HepG2 (cell line): ENCODE results near the gene SNAI1. TPM values are rescaled to one million over a fixed set of nuclear protein-coding genes. Genes with fewer than 3 reads are reported as not detected.

ENCODE experiments used
- BORCS8-MEF2B ChIP-seq: sonication (generic); formaldehyde crosslinking; IDR thresholded peaks from 2 replicates; pipeline ENCODE4 v1.8.0; 2022; ENCODE audit warnings: mild to moderate bottlenecking, missing genetic modification reagents
- FOXC1 ChIP-seq: sonication (generic); formaldehyde crosslinking; IDR thresholded peaks from 2 replicates; pipeline ENCODE4 v1.8.0; 2022; ENCODE audit warnings: mild to moderate bottlenecking, missing genetic modification reagents, borderline replicate concordance
- HIVEP1 ChIP-seq: sonication (generic); formaldehyde crosslinking; IDR thresholded peaks from 2 replicates; pipeline ENCODE4 v1.4.0; 2020; ENCODE audit warnings: mild to moderate bottlenecking, missing genetic modification reagents
- HNRNPL ChIP-seq: fragments of 200-400 bp; formaldehyde crosslinking; IDR thresholded peaks from 2 replicates; pipeline ENCODE4 v1.6.1; 2017; ENCODE audit warnings: mild to moderate bottlenecking, low read depth, low read length
- MAFF ChIP-seq: IDR thresholded peaks from 2 replicates; pipeline ENCODE4 v1.6.1; 2011; ENCODE audit warnings: low read depth, low read length, improper control_type of control experiment
- PITX1 ChIP-seq: sonication (generic); formaldehyde crosslinking; IDR thresholded peaks from 2 replicates; pipeline ENCODE4 v1.5.1; 2020; ENCODE audit warnings: mild to moderate bottlenecking, missing genetic modification reagents
- SRY ChIP-seq: sonication (generic); formaldehyde crosslinking; IDR thresholded peaks from 2 replicates; pipeline ENCODE4 v1.8.0; 2022; ENCODE audit warnings: mild to moderate bottlenecking, missing genetic modification reagents
- U2AF1 ChIP-seq: fragments of 200-400 bp; formaldehyde crosslinking; optimal IDR thresholded peaks from 2 replicates; pipeline ENCODE3; 2017; ENCODE audit warnings: mild to moderate bottlenecking, low read depth, low read length
- ZNF17 ChIP-seq: sonication (generic); formaldehyde crosslinking; IDR thresholded peaks from 2 replicates; pipeline ENCODE4 v1.5.0; 2020; ENCODE audit warnings: mild to moderate bottlenecking, missing genetic modification reagents
- ZNF550 ChIP-seq: sonication (generic); formaldehyde crosslinking; IDR thresholded peaks from 2 replicates; pipeline ENCODE4 v1.4.0; 2020; ENCODE audit warnings: mild to moderate bottlenecking, missing genetic modification reagents, borderline replicate concordance
- ZNF670 ChIP-seq: sonication (generic); formaldehyde crosslinking; IDR thresholded peaks from 2 replicates; pipeline ENCODE4 v1.8.0; 2022; ENCODE audit warnings: mild to moderate bottlenecking, missing genetic modification reagents, borderline replicate concordance
- ZNF839 ChIP-seq: sonication (generic); formaldehyde crosslinking; IDR thresholded peaks from 2 replicates; pipeline ENCODE4 v1.4.0; 2020; ENCODE audit warnings: missing genetic modification reagents, mild to moderate bottlenecking, borderline replicate concordance
- polyA plus RNA-seq, 8 experiments: library from polyadenylated mRNA; depleted of rRNA in 3 of 8; stranded (reverse) in 7 of 8; unstranded in 1 of 8; fragments of >200 nt; fragmentation: Illumina TruSeq in 4 of 8; extraction: Trizol in 4 of 8; gene quantifications; 2 replicates each; pipeline versions ENCODE4 v1.2.1 to v1.2.3, GENCODE V29; 2011 to 2016; ENCODE audit warnings: low read depth in 4 of 8, missing spikeins in 1 of 8, mixed read lengths in 1 of 8; ENCODE audit not compliant: insufficient read depth in 1 of 8
- total RNA-seq, 5 experiments: library from RNA; depleted of rRNA; stranded (reverse); fragments of >200 nt; fragmentation: Illumina TruSeq; extraction: Trizol; gene quantifications; 2 replicates each; pipeline ENCODE4 v1.2.3, GENCODE V29; 2016; ENCODE audit warnings: low read depth in 1 of 5
- TF ChIP-seq, protein P1 (sequence below): IDR thresholded peaks from 2 replicates; pipeline ENCODE4 v1.6.1; 2012; ENCODE audit warnings: low read depth, low read length, improper control_type of control experiment
- TF ChIP-seq, protein P2 (sequence below): sonication (generic); formaldehyde crosslinking; IDR thresholded peaks from 2 replicates; pipeline ENCODE4 v1.4.0; 2020; ENCODE audit warnings: missing genetic modification reagents
- TF ChIP-seq, protein P3 (sequence below): IDR thresholded peaks from 2 replicates; pipeline ENCODE4 v1.6.1; 2016; ENCODE audit warnings: missing biosample characterization, missing genetic modification reagents, low read depth
- TF ChIP-seq, protein P4 (sequence below): sonication (generic); formaldehyde crosslinking; IDR thresholded peaks from 2 replicates; pipeline ENCODE4 v1.8.1; 2023; ENCODE audit warnings: mild to moderate bottlenecking, missing genetic modification reagents
- TF ChIP-seq, protein P5 (sequence below): sonication (generic); formaldehyde crosslinking; IDR thresholded peaks from 2 replicates; pipeline ENCODE4 v1.5.1; 2020; ENCODE audit warnings: missing genetic modification reagents, mild to moderate bottlenecking, borderline replicate concordance

SNAI1 gene
- total and polyA plus RNA-seq, 2 of the 13 experiments (the other 11 are each of a cell fraction or from before 2014, with no cell fraction given) = 1.3 to 1.4 TPM

DNA sequence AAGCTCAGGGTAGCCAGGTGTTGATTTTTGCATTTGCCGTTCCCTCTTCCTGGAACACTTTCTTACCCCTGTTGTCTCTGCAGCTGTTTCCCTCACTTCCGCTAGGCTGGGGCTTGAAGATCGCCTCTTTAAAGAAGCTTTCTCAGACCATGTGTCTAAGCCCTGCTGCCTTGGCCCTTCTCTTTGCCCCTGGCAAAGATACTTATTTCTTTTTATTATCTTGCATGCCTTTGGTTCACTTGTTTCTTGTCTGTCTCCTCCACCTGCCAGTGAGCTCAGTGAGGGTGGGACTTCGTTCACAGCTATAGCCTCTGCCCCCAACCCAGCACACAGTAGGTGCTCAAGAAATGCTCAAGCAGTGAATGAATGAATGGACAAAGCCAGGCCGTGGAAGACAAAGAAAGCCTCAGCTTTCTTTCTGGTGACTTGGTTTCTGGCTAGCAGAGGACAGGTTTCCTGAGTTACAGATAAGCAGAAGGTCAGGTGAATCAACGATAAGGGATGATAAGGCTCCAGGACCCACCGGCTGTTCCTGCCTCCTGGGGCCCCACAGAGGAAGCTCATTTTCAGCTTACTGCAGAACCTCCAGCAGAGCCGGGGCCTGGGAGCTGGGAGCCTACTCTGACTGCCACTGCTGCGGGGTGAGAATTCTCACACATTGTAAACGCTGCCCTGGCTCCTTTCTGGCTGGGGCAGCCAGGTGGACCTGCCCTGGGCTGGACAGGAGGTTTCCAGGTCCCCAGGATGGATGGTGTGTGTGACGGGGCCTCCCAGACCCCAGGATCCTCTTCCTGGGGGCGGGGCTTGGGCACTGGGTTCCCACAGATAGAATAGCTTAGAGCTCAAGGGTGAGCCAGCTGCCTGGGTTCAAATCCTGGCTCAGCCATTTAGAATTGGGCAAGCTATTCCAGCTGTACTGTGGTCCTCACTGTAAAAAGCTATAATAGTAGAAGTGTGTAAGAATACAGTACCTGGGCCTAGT is 29.8 kb downstream of the SNAI1 start (continued):
- TF ChIP-seq, protein P1, sequence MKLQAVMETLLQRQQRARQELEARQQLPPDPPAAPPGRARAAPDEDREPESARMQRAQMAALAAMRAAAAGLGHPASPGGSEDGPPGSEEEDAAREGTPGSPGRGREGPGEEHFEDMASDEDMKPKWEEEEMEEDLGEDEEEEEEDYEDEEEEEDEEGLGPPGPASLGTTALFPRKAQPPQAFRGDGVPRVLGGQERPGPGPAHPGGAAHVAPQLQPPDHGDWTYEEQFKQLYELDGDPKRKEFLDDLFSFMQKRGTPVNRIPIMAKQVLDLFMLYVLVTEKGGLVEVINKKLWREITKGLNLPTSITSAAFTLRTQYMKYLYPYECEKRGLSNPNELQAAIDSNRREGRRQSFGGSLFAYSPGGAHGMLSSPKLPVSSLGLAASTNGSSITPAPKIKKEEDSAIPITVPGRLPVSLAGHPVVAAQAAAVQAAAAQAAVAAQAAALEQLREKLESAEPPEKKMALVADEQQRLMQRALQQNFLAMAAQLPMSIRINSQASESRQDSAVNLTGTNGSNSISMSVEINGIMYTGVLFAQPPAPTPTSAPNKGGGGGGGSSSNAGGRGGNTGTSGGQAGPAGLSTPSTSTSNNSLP = no peak
- TF ChIP-seq ZNF17 (no peak), HIVEP1 (peak; percentile 55; the same call in 1 of the 2 replicates), BORCS8-MEF2B (CRISPR knock-in tag) (no peak), HNRNPL (no peak), U2AF1 (no peak), ZNF839 (CRISPR knock-in tag) (no peak), PITX1 (0 out of 2 replicates have a peak, but pooled peaks have one; percentile 23), MAFF (no peak), ZNF550 (CRISPR knock-in tag) (no peak), ZNF670 (CRISPR knock-in tag) (no peak), FOXC1 (CRISPR knock-in tag) (no peak), SRY (no peak)
- TF ChIP-seq, protein P2, sequence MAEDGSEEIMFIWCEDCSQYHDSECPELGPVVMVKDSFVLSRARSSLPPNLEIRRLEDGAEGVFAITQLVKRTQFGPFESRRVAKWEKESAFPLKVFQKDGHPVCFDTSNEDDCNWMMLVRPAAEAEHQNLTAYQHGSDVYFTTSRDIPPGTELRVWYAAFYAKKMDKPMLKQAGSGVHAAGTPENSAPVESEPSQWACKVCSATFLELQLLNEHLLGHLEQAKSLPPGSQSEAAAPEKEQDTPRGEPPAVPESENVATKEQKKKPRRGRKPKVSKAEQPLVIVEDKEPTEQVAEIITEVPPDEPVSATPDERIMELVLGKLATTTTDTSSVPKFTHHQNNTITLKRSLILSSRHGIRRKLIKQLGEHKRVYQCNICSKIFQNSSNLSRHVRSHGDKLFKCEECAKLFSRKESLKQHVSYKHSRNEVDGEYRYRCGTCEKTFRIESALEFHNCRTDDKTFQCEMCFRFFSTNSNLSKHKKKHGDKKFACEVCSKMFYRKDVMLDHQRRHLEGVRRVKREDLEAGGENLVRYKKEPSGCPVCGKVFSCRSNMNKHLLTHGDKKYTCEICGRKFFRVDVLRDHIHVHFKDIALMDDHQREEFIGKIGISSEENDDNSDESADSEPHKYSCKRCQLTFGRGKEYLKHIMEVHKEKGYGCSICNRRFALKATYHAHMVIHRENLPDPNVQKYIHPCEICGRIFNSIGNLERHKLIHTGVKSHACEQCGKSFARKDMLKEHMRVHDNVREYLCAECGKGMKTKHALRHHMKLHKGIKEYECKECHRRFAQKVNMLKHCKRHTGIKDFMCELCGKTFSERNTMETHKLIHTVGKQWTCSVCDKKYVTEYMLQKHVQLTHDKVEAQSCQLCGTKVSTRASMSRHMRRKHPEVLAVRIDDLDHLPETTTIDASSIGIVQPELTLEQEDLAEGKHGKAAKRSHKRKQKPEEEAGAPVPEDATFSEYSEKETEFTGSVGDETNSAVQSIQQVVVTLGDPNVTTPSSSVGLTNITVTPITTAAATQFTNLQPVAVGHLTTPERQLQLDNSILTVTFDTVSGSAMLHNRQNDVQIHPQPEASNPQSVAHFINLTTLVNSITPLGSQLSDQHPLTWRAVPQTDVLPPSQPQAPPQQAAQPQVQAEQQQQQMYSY (CRISPR knock-in tag) = no peak
- TF ChIP-seq, protein P3, sequence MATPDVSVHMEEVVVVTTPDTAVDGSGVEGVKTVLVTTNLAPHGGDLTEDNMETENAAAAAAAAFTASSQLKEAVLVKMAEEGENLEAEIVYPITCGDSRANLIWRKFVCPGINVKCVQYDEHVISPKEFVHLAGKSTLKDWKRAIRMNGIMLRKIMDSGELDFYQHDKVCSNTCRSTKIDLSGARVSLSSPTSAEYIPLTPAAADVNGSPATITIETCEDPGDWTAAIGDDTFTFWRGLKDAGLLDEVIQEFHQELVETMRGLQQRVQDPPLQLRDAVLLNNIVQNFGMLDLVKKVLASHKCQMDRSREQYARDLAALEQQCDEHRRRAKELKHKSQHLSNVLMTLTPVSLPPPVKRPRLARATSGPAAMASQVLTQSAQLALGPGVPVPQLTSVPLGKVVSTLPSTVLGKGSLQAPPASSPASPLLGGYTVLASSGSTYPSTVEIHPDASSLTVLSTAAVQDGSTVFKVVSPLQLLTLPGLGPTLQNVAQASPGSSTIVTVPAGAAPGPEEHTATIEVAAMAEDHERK (CRISPR knock-in tag) = no peak
- TF ChIP-seq, protein P4, sequence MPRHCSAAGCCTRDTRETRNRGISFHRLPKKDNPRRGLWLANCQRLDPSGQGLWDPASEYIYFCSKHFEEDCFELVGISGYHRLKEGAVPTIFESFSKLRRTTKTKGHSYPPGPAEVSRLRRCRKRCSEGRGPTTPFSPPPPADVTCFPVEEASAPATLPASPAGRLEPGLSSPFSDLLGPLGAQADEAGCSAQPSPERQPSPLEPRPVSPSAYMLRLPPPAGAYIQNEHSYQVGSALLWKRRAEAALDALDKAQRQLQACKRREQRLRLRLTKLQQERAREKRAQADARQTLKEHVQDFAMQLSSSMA (CRISPR knock-in tag) = 0 out of 2 replicates have a peak, but pooled peaks have one; percentile 49
- TF ChIP-seq, protein P5, sequence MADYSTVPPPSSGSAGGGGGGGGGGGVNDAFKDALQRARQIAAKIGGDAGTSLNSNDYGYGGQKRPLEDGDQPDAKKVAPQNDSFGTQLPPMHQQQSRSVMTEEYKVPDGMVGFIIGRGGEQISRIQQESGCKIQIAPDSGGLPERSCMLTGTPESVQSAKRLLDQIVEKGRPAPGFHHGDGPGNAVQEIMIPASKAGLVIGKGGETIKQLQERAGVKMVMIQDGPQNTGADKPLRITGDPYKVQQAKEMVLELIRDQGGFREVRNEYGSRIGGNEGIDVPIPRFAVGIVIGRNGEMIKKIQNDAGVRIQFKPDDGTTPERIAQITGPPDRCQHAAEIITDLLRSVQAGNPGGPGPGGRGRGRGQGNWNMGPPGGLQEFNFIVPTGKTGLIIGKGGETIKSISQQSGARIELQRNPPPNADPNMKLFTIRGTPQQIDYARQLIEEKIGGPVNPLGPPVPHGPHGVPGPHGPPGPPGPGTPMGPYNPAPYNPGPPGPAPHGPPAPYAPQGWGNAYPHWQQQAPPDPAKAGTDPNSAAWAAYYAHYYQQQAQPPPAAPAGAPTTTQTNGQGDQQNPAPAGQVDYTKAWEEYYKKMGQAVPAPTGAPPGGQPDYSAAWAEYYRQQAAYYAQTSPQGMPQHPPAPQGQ = no peak
